Vagina (tissue), 2 donors: ENCODE data around the gene DGKH. TPM values are rescaled to one million over a fixed set of nuclear protein-coding genes. Genes with fewer than 3 reads are reported as not detected.

Source experiments
- DNase-seq, 2 donors: peaks; one replicate each; pipeline ENCODE4 v3.0.0-alpha.2; 2017; ENCODE audit errors: extremely low spot score in 2 of 2
- H3K27ac ChIP-seq: fragments of 200-600 bp; sonication (generic); one replicate; pipeline ENCODE4 v1.5.1; 2019
- H3K27me3 ChIP-seq: fragments of 200-600 bp; sonication (generic); one replicate; pipeline ENCODE4 v1.5.1; 2019
- H3K36me3 ChIP-seq, 2 donors: fragments of 200-600 bp; sonication (generic); one replicate each; pipeline ENCODE4 v1.5.1; 2017 to 2019
- H3K4me1 ChIP-seq: fragments of 200-600 bp; sonication (generic); one replicate; pipeline ENCODE4 v1.5.1; 2019
- H3K4me3 ChIP-seq, 2 donors: fragments of 200-600 bp; sonication (generic); 1 replicate in 1 of 2; 2 replicates in 1 of 2; pipeline ENCODE4 v1.5.1; 2016 to 2019
- H3K9me3 ChIP-seq: fragments of 200-600 bp; sonication (generic); one replicate; pipeline ENCODE4 v1.5.1; 2019
- CTCF ChIP-seq, 3 experiments: fragments of 450-650 bp in 2 of 3; fragments of 200-600 bp in 1 of 3; sonication (generic) in 1 of 3; IDR thresholded peaks; one replicate each; pipeline ENCODE4 v1.5.1; 2017 to 2019; ENCODE audit warnings: antibody characterized with exemption in 3 of 3, mild to moderate bottlenecking in 2 of 3, moderate library complexity in 2 of 3
- POLR2A ChIP-seq, 2 donors: fragments of 450-650 bp; IDR thresholded peaks; one replicate each; pipeline ENCODE4 v1.6.1; 2017; ENCODE audit warnings: antibody characterized with exemption in 2 of 2, mild to moderate bottlenecking in 2 of 2, moderate library complexity in 2 of 2
- POLR2AphosphoS5 ChIP-seq, 2 donors: sonication (generic); formaldehyde crosslinking; IDR thresholded peaks; one replicate each; pipeline ENCODE4 v1.9.0; 2017; ENCODE audit warnings: antibody characterized with exemption in 2 of 2, mild to moderate bottlenecking in 2 of 2, low read depth in 1 of 2; ENCODE audit not compliant: insufficient read depth in 1 of 2
- intact Hi-C: fragments of 100-400 bp; cut with DNase I; formaldehyde crosslinking; loops from one replicate; pipeline ENCODE4 v1.15.1; 2023
- total RNA-seq: library from RNA; depleted of rRNA; stranded (reverse); fragments of >200 nt; gene quantifications from one replicate; pipeline ENCODE4 v1.2.3, GENCODE V29; 2016

The DGKH gene
- total RNA-seq, 1 donor from 2014 or later = 29.7 TPM

- Histone ChIP-seq H3K4me1 (no peaks in the 10 kb centered on the region), H3K9me3 (no peaks in the 10 kb centered on the region), H3K4me3 (no peak overlapping the region), H3K27ac (no peak overlapping the region), H3K36me3 (no peaks in the 10 kb centered on the region), H3K27me3 (no peaks in the 10 kb centered on the region)
- intact Hi-C loops = no loop called here
- TF ChIP-seq CTCF (IDR thresholded peaks at IDR 0.05) = no peak
- no peak for TF ChIP-seq POLR2AphosphoS5 (IDR thresholded peaks at IDR 0.05; ENCODE audit: insufficient read depth in 1 of 2, low read depth in 1 of 2)
- TF ChIP-seq POLR2A (IDR thresholded peaks at IDR 0.05) = no peak
- no peak for DNase-seq
Measured at GRCh38 chr13:42119875-42120274, 71.4 kb downstream of the DGKH start.

DNA sequence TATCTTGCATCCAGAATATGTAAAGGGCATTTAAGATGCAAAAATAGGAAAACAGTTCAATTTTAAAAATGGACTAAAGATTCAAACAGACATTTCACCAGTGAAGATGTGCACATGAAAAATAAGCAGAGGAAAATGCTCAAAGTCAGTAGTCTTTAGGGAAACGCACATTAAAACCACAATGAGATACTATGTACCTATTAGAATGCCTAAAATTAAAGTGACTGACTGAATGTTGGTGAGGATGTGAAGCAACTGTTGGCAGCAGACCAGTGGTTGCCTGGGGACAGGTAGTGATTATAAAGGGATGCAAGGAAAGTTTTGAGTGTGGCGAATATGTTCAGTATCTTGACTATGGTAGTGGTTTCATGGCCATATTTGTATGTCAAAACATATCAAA, 75.2 kb downstream of the DGKH start:
- Histone ChIP-seq H3K9me3 (no peaks in the 10 kb centered on the region), H3K4me3 (no peak overlapping the region), H3K4me1 (no peaks in the 10 kb centered on the region), H3K27me3 (no peaks in the 10 kb centered on the region), H3K36me3 (no peaks in the 10 kb centered on the region), H3K27ac (no peak overlapping the region)
- intact Hi-C loops = no loop called here
- TF ChIP-seq POLR2A (IDR thresholded peaks at IDR 0.05) (no peak), POLR2AphosphoS5 (IDR thresholded peaks at IDR 0.05; ENCODE audit: insufficient read depth in 1 of 2, low read depth in 1 of 2) (no peak), CTCF (IDR thresholded peaks at IDR 0.05) (no peak)
- no peak for DNase-seq

GRCh38 chr13:42125046-42125445, 76.6 kb downstream of the DGKH start:
- Histone ChIP-seq H3K4me1 (no peaks in the 10 kb centered on the region), H3K36me3 (peaks cover 0 to 10% of the 10 kb centered on the region in 2 donors), H3K27ac (no peak overlapping the region), H3K4me3 (no peak overlapping the region), H3K9me3 (no peaks in the 10 kb centered on the region), H3K27me3 (no peaks in the 10 kb centered on the region)
- no peak for TF ChIP-seq CTCF (IDR thresholded peaks at IDR 0.05)
- TF ChIP-seq POLR2A (IDR thresholded peaks at IDR 0.05) = no peak
- TF ChIP-seq POLR2AphosphoS5 (IDR thresholded peaks at IDR 0.05; ENCODE audit: insufficient read depth in 1 of 2, low read depth in 1 of 2) = no peak
- intact Hi-C loops = no loop called here
- no peak for DNase-seq

DNA sequence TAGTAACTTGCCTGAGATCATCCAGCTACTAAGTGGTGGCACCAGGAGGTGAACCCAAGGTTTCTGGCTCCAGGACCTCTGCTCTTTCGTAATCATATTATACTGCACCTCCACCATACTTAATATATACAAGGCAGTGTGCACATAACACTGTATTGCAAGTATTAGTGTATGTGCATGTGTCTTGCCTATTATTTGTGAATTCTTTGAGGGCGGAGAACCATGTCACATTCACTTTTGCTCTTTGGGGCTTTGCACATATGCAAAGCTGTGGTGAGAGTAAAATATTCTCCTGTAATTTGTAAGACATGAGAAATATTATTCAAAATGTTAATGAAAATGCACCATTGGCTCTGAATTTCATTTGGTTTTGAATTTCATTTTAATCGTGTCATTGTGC, 78.6 kb downstream of the DGKH start:
- H3K36me3 ChIP-seq = peaks cover 0 to 16% of the 10 kb centered on the region in 2 donors
- no peaks in the 10 kb centered on the region for H3K4me1 ChIP-seq
- no peaks in the 10 kb centered on the region for H3K9me3 ChIP-seq
- no peak for TF ChIP-seq POLR2A (IDR thresholded peaks at IDR 0.05)
- TF ChIP-seq POLR2AphosphoS5 (IDR thresholded peaks at IDR 0.05; ENCODE audit: insufficient read depth in 1 of 2, low read depth in 1 of 2) = no peak
- no peak for TF ChIP-seq CTCF (IDR thresholded peaks at IDR 0.05)
- intact Hi-C loops = no loop called here
- no peaks in the 10 kb centered on the region for H3K27me3 ChIP-seq
- H3K4me3 ChIP-seq = no peak overlapping the region
- no peak overlapping the region for H3K27ac ChIP-seq
- no peak for DNase-seq

DNA sequence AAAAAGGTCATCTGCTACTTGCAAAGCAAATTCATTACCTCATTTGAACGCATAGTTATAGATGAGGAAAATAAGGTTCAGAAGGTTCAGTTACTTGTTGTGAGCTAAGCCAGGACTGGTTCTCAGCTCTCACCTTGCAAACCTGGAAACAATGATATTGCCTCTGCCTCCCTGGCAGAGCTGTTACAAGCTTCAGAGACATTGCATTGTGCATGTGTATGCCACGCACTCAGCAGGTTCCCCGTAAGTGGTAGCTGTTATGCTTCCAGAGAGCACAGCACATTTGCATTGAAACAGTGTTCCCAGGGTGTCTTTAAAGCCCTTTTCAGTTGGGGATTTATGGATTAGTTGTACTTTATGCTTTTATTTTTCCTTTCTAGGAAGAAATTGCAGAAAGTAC, 80.6 kb downstream of the DGKH start:
- no peaks in the 10 kb centered on the region for H3K27me3 ChIP-seq

More for the DNA sequence above, 80.6 kb downstream of the DGKH start:
- H3K27ac ChIP-seq = no peak overlapping the region
- no peak for TF ChIP-seq CTCF (IDR thresholded peaks at IDR 0.05)
- no peak for TF ChIP-seq POLR2A (IDR thresholded peaks at IDR 0.05)
- TF ChIP-seq POLR2AphosphoS5 (IDR thresholded peaks at IDR 0.05; ENCODE audit: insufficient read depth in 1 of 2, low read depth in 1 of 2) = no peak
- H3K4me1 ChIP-seq = no peaks in the 10 kb centered on the region
- intact Hi-C loops = no loop called here
- H3K36me3 ChIP-seq = peaks cover 0 to 16% of the 10 kb centered on the region in 2 donors
- H3K9me3 ChIP-seq = no peaks in the 10 kb centered on the region
- no peak overlapping the region for H3K4me3 ChIP-seq
- DNase-seq = no peak
